Prostate gland (tissue), 2 donors: Measurements from ENCODE around the gene MED22. TPM values are rescaled to one million over a fixed set of nuclear protein-coding genes. Genes with fewer than 3 reads are reported as not detected.
A peak's percentile ranks its signal among the peaks of the same experiment; 100 is the strongest.

Source experiments
- DNase-seq: peaks from one replicate; pipeline ENCODE4 v3.0.0-alpha.2; 2019; ENCODE audit warnings: low spot score
- H3K27ac ChIP-seq, 2 donors: fragments of 200-600 bp; sonication (generic); 2 replicates each; pipeline ENCODE4 v1.5.1; 2017 to 2019
- H3K27me3 ChIP-seq: fragments of 200-600 bp; sonication (generic); replicated peaks from 2 replicates; pipeline ENCODE4 v1.5.1; 2019; ENCODE audit not compliant: insufficient read depth
- H3K36me3 ChIP-seq, 2 donors: fragments of 200-600 bp; sonication (generic); 1 replicate in 1 of 2; 2 replicates in 1 of 2; pipeline versions ENCODE4 v1.5.1 to v1.8.1; 2017 to 2019
- H3K4me1 ChIP-seq: fragments of 200-600 bp; sonication (generic); replicated peaks from 2 replicates; pipeline ENCODE4 v1.5.1; 2019
- H3K4me3 ChIP-seq, 2 donors: fragments of 200-600 bp; sonication (generic); 2 replicates each; pipeline ENCODE4 v1.5.1; 2017 to 2019
- H3K9me3 ChIP-seq: fragments of 200-600 bp; sonication (generic); 2 replicates; pipeline ENCODE4 v1.5.1; 2017
- CTCF ChIP-seq, 4 experiments: fragments of 200-600 bp in 2 of 4; fragments of 450-650 bp in 2 of 4; sonication (generic) in 2 of 4; IDR thresholded peaks; 1 replicate in 3 of 4; 2 replicates in 1 of 4; pipeline ENCODE4 v1.5.1; 2016 to 2019; ENCODE audit warnings: antibody characterized with exemption in 4 of 4, mild to moderate bottlenecking in 2 of 4, moderate library complexity in 2 of 4
- POLR2A ChIP-seq: fragments of 450-650 bp; IDR thresholded peaks from one replicate; pipeline ENCODE4 v1.6.1; 2016; ENCODE audit warnings: antibody characterized with exemption, mild to moderate bottlenecking
- POLR2AphosphoS5 ChIP-seq: sonication (generic); formaldehyde crosslinking; IDR thresholded peaks from one replicate; pipeline ENCODE4 v1.6.1; 2017; ENCODE audit warnings: antibody characterized with exemption
- WGBS: methylation state at CpG from one replicate; pipeline ENCODE4 v1.1.5; 2018; 5-methylcytosine and 5-hydroxymethylcytosine counted together
- intact Hi-C: fragments of 100-400 bp; cut with DNase I; formaldehyde crosslinking; loops from one replicate; pipeline ENCODE4 v1.14.2; 2022
- total RNA-seq, 2 donors: library from RNA; depleted of rRNA; stranded (reverse); fragments of >200 nt; gene quantifications; one replicate each; pipeline ENCODE4 v1.1.0, GENCODE V29; 2016

MED22 gene
- 10 to 100 TPM; 31.1 to 32.6 TPM for total RNA-seq

- H3K27me3 ChIP-seq = no peaks in the 10 kb centered on the region
- no peaks in the 10 kb centered on the region for H3K9me3 ChIP-seq
- intact Hi-C loops = no loop called here
- peak within 1 kb of the TSS; percentile 88 to 89 for H3K27ac ChIP-seq
- peaks cover 12 to 27% of the 10 kb centered on the region in 2 donors for H3K36me3 ChIP-seq
- peak within 1 kb of the TSS; percentile 96 for H3K4me3 ChIP-seq
- TF ChIP-seq POLR2AphosphoS5 (peak; percentile 96), POLR2A (peak; percentile 52), CTCF (IDR thresholded peaks at IDR 0.05) (peak in 2 of 4 experiments; percentile 23 to 34)
- peaks cover 19% of the 10 kb centered on the region for H3K4me1 ChIP-seq
- WGBS = under 1% methylated on average over 56 of the region's 64 CpGs
- DNase-seq = peak; percentile 94
These were observed at the start of gene MED22, which contains the start of gene RPL7A for GRCh38 chr9:133347985-133348717. MED22 (minus strand) TSS chr9:133348131; CDS start chr9:133346662, 1,469 bp downstream. RPL7A (plus strand) TSS chr9:133348218; CDS start chr9:133348244, 26 bp downstream.

GRCh38 chr9:133397370-133397769 lies 49.4 kb upstream of the MED22 start:
- TF ChIP-seq POLR2AphosphoS5 (no peak), CTCF (IDR thresholded peaks at IDR 0.05) (no peak), POLR2A (no peak)
- Histone ChIP-seq H3K9me3 (no peaks in the 10 kb centered on the region), H3K4me3 (no peak overlapping the region), H3K36me3 (no peaks in the 10 kb centered on the region), H3K27ac (no peak overlapping the region), H3K4me1 (no peaks in the 10 kb centered on the region), H3K27me3 (peaks cover 4% of the 10 kb centered on the region)
- intact Hi-C loops = no loop called here
- 80% methylated on average over 6 of the region's 6 CpGs for WGBS
- DNase-seq = no peak

GRCh38 chr9:133396952-133397351 lies 49.0 kb upstream of the MED22 start:
- intact Hi-C loops = no loop called here
- Histone ChIP-seq H3K27ac (no peak overlapping the region), H3K4me1 (no peaks in the 10 kb centered on the region), H3K36me3 (no peaks in the 10 kb centered on the region), H3K9me3 (no peaks in the 10 kb centered on the region), H3K4me3 (no peak overlapping the region), H3K27me3 (peaks cover 4% of the 10 kb centered on the region)
- 36% methylated on average over 14 of the region's 14 CpGs for WGBS
- DNase-seq = no peak
- TF ChIP-seq POLR2A = no peak
- no peak for TF ChIP-seq CTCF (IDR thresholded peaks at IDR 0.05)
- TF ChIP-seq POLR2AphosphoS5 = no peak

- intact Hi-C loops = no loop called here
- Histone ChIP-seq H3K36me3 (no peaks in the 10 kb centered on the region), H3K4me1 (no peaks in the 10 kb centered on the region), H3K27me3 (peaks cover 4% of the 10 kb centered on the region), H3K4me3 (no peak overlapping the region), H3K27ac (no peak overlapping the region), H3K9me3 (no peaks in the 10 kb centered on the region)
- TF ChIP-seq CTCF (IDR thresholded peaks at IDR 0.05) (no peak), POLR2AphosphoS5 (no peak), POLR2A (no peak)
- WGBS = 34% methylated on average over 8 of the region's 8 CpGs
- DNase-seq = no peak
These were observed 46.8 kb upstream of the MED22 start for GRCh38 chr9:133394687-133395271.
